Ovary (tissue), 9 donors: ENCODE measurements around the gene TUNAR. TPM values are rescaled to one million over a fixed set of nuclear protein-coding genes. Genes with fewer than 3 reads are reported as not detected.

ENCODE experiments used
- DNase-seq, 5 donors: peaks; one replicate each; pipeline ENCODE4 v3.0.0-alpha.2; 2019 to 2020
- H3K27ac ChIP-seq, 2 donors: fragments of 200-600 bp; one replicate each; pipeline versions ENCODE4 v1.5.1 to v1.8.0; 2019 to 2022
- H3K27me3 ChIP-seq: fragments of 200-600 bp; one replicate; pipeline ENCODE4 v1.8.0; 2022
- H3K36me3 ChIP-seq: fragments of 200-600 bp; sonication (generic); one replicate; pipeline ENCODE4 v1.5.1; 2019
- H3K4me1 ChIP-seq: one replicate; pipeline ENCODE4 v1.8.1; 2013; ENCODE audit warnings: mild to moderate bottlenecking, moderate library complexity; ENCODE audit not compliant: insufficient read depth
- H3K4me3 ChIP-seq: fragments of 200-600 bp; sonication (generic); one replicate; pipeline ENCODE4 v1.5.1; 2017
- H3K9me3 ChIP-seq, 2 donors: fragments of 200-600 bp in 1 of 2; sonication (generic) in 1 of 2; one replicate each; pipeline versions ENCODE4 v1.5.1 to v1.8.1; 2013 to 2019; ENCODE audit warnings: mild to moderate bottlenecking in 1 of 2, moderate library complexity in 1 of 2
- EP300 ChIP-seq: sonication (generic); formaldehyde crosslinking; IDR thresholded peaks from one replicate; pipeline ENCODE4 v1.6.1; 2017; ENCODE audit warnings: antibody characterized with exemption
- POLR2A ChIP-seq: fragments of 450-650 bp; IDR thresholded peaks from one replicate; pipeline ENCODE4 v1.6.1; 2017; ENCODE audit warnings: antibody characterized with exemption, mild to moderate bottlenecking, moderate library complexity
- WGBS, 3 donors: extraction: QIAGEN DNeasy Blood & Tissue Kit in 1 of 3; methylation state at CpG; one replicate each; pipeline versions ENCODE4 v1.1.5 to v1.1.7; 2013 to 2017; 5-methylcytosine and 5-hydroxymethylcytosine counted together
- intact Hi-C, 4 donors: fragments of 100-400 bp; cut with DNase I; formaldehyde crosslinking; loops; one replicate each; pipeline versions ENCODE4 v1.11.0 to v1.15.1; 2022 to 2023
- polyA plus RNA-seq, 2 donors: library from polyadenylated mRNA; stranded (reverse); fragments of 200-250 nt in 1 of 2; fragments of 350-450 nt in 1 of 2; fragmentation: Illumina TruSeq in 1 of 2; extraction: RNeasy Lipid Tissue Mini Kit (QIAGEN cat#74804) in 1 of 2; gene quantifications; one replicate each; pipeline ENCODE4 v1.2.3, GENCODE V29; 2013 to 2014
- total RNA-seq, 7 donors: library from RNA; depleted of rRNA in 2 of 7; stranded (reverse); fragments of >200 nt in 2 of 7; fragmentation: NEBNext Ultra II Directional in 3 of 7; extraction: Animal tissue kit (Norgen Biotek cat#: 25700) in 3 of 7; gene quantifications; one replicate each; pipeline versions ENCODE4 v1.1.0 to v1.2.4, GENCODE V29; 2016 to 2023
- TF ChIP-seq, protein P1 (sequence below), 3 donors: fragments of 450-650 bp in 2 of 3; fragments of 200-600 bp in 1 of 3; IDR thresholded peaks; one replicate each; pipeline versions ENCODE4 v1.5.1 to v1.8.0; 2016 to 2022; ENCODE audit warnings: antibody characterized with exemption in 3 of 3, mild to moderate bottlenecking in 1 of 3
- donor health status: DM: no; HTN: no; CAD: no; lungs with moderate emphysema.
- donor health status: DM: no; HTN: no; CAD: no.
- donor health status: Bipolar disorder and iron deficiency.
- donor health status: DM: yes; HTN: yes; CAD: no.
- donor health status: DM: no; HTN: no; CAD: no.
- donor health status: DM: yes; HTN: yes; CAD: no.

The TUNAR gene
- total and polyA plus RNA-seq, 9 donors: 0.06 to 10.6 (median 0.46) TPM; not detected in 1

DNA sequence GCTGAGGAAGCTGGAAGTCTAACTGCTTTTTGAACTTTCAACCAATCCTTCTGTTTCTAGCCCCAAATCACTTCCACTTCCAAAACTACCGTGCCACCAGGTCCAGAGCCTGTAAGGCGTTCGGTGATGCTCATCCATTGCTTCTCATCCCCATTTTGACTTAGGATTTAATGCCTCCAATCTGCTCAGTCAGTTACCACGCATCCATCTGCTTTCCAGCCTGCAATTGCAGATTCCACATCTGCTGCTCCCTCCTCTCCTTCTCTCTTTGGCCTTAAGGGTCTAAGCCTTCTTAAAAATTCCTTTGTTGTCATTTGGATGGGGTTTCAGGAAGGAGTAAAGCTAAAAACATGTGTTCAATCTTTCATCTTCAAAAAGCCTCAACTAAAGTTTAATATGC is 74.7 kb downstream of the TUNAR start:
- Histone ChIP-seq H3K27ac (no peak overlapping the region), H3K36me3 (no peaks in the 10 kb centered on the region), H3K9me3 (no peaks in the 10 kb centered on the region), H3K4me1 (no peaks in the 10 kb centered on the region), H3K27me3 (no peaks in the 10 kb centered on the region), H3K4me3 (no peak overlapping the region)
- WGBS, 3 donors: 65 to 79% (median 71%) methylated on average over 4 of the region's 4 CpGs
- intact Hi-C loops: no loop called here
- no peak for DNase-seq
- TF ChIP-seq, protein P1, sequence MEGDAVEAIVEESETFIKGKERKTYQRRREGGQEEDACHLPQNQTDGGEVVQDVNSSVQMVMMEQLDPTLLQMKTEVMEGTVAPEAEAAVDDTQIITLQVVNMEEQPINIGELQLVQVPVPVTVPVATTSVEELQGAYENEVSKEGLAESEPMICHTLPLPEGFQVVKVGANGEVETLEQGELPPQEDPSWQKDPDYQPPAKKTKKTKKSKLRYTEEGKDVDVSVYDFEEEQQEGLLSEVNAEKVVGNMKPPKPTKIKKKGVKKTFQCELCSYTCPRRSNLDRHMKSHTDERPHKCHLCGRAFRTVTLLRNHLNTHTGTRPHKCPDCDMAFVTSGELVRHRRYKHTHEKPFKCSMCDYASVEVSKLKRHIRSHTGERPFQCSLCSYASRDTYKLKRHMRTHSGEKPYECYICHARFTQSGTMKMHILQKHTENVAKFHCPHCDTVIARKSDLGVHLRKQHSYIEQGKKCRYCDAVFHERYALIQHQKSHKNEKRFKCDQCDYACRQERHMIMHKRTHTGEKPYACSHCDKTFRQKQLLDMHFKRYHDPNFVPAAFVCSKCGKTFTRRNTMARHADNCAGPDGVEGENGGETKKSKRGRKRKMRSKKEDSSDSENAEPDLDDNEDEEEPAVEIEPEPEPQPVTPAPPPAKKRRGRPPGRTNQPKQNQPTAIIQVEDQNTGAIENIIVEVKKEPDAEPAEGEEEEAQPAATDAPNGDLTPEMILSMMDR (IDR thresholded peaks at IDR 0.05): no peak
- TF ChIP-seq POLR2A (no peak), EP300 (no peak)

DNA sequence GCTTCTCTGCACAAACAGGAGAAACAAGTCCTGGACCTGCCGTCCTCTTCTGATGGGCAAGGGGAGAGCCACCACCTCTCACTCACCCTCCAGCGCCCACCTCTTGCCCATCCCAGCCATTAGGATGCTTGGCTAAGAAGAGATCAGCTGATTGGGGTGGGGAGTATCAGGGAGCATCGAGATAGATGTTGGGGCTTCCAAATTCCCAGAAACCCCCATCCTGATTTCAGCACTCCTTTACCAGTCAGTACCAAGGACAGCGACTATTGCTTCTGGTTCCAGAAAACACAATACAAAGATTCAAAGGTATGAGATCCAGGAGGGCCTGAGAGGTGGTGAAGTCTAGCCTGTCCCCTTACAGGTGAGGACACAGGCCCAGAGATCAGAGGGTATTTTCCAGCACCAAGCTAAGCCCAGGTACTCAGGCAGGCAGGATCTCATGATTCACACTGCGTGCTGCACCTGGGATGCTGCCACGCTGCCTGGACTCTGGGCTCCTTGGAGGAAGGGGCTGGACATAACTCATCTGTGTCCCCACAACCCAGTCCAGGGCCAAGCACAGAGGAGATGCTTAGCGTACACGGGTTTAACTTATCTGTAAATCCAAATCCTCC is 76.6 kb downstream of the TUNAR start:
- Histone ChIP-seq H3K27ac (no peak overlapping the region), H3K4me1 (no peaks in the 10 kb centered on the region), H3K9me3 (no peaks in the 10 kb centered on the region), H3K4me3 (no peak overlapping the region), H3K36me3 (no peaks in the 10 kb centered on the region), H3K27me3 (no peaks in the 10 kb centered on the region)
- WGBS, 3 donors: 49 to 55% (median 53%) methylated on average over 8 of the region's 8 CpGs
- DNase-seq: no peak
- TF ChIP-seq, protein P1 (IDR thresholded peaks at IDR 0.05): no peak
- TF ChIP-seq POLR2A: no peak
- TF ChIP-seq EP300: no peak
- intact Hi-C loops: no loop called here

DNA sequence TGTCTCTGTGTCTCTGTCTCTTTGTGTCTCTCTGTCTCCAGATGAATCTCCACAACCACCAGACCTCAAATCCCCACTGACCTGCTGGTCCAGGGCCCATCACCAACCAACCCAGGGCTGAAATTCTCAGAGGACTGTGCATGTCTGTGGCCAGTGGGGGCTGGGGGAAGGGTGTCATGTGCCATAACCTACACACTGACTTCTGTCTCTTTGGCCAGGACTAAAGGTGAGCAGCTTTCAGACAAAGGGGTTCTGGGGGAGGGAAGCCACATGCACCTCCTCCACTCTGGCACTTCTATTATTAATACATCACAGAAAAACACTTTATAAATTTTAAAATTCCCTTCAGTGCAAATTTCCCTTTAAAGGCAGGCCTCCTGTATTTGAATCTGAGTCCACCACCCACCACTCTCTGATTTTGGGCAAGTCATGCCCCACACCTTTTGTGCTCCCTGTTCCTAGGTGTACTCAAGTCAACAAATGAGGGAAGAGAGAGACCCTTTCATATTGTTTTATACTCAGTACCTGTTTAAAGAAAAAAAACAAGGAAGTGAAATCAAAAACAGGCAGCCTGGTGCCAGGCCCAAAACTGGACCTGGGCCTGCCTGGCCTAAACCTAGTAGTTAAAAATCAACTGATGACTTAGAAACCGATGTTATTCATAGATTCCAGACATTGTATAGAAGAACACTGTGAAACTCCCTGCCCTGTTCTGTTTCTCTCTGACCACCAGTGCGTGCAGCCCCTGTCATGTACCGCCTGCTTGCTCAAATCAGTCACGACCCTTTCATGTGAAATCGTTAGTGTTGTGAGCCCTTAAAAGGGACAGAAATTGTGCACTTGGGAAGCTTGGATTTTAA is 80.2 kb downstream of the TUNAR start:
- Histone ChIP-seq H3K36me3 (no peaks in the 10 kb centered on the region), H3K4me3 (no peak overlapping the region), H3K27me3 (no peaks in the 10 kb centered on the region), H3K9me3 (no peaks in the 10 kb centered on the region), H3K4me1 (no peaks in the 10 kb centered on the region), H3K27ac (no peak overlapping the region)
- TF ChIP-seq, protein P1 (IDR thresholded peaks at IDR 0.05): no peak
- TF ChIP-seq EP300 (no peak), POLR2A (no peak)
- intact Hi-C loops: no loop called here
- no peak for DNase-seq
- 56 to 70% (median 59%) methylated on average over 5 of the region's 5 CpGs for WGBS, 3 donors

DNA sequence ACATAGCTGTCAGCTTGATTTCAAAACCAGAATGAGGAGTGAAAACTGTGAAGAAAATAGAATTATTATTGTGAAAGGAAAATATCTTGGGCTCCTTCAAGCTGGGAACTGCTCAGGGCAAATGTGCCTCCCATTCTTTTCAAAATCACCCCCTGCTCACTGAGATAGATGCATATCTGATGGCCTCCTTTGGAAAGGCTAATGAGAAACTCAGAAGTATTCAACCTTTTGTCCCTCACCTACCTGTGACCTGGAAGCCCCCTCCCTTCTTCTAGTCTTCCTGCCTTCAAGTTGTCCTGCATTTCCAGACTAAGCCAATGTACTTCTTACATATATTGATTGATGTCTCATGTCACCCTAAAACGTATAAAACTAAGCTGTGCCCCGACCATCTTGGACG is 81.5 kb downstream of the TUNAR start:
- TF ChIP-seq, protein P1 (IDR thresholded peaks at IDR 0.05): no peak
- no peak for TF ChIP-seq EP300
- TF ChIP-seq POLR2A: no peak
- no peaks in the 10 kb centered on the region for H3K27me3 ChIP-seq
- no peaks in the 10 kb centered on the region for H3K4me1 ChIP-seq
- H3K9me3 ChIP-seq: no peaks in the 10 kb centered on the region
- 11 to 16% (median 16%) methylated on average over 3 of the region's 3 CpGs for WGBS, 3 donors
- H3K4me3 ChIP-seq: no peak overlapping the region
- intact Hi-C loops: no loop called here
- no peak for DNase-seq
- H3K36me3 ChIP-seq: no peaks in the 10 kb centered on the region
- no peak overlapping the region for H3K27ac ChIP-seq
